IPS DF 4.7 (cell line): Measurements from ENCODE around the gene MRNIP.
"Not testable (repeated sequence)": the region's sequence is repeated elsewhere in the genome, so short reads cannot be mapped to it uniquely, and the experiment has no call there.

Source experiments
- DNase-seq: peaks from one replicate; pipeline ENCODE4 v3.0.0-alpha.2; 2013; ENCODE audit warnings: low spot score; ENCODE audit errors: extremely low read depth

The MRNIP gene

GRCh38 chr5:179871533-179871932, 12.9 kb upstream of the MRNIP start:
- DNase-seq = not testable (repeated sequence)

GRCh38 chr5:179870952-179871351, 12.3 kb upstream of the MRNIP start:
- no peak for DNase-seq

GRCh38 chr5:179870403-179870903, 11.8 kb upstream of the MRNIP start:
- DNase-seq = peak; percentile 51

- DNase-seq = no peak
Observed at GRCh38 chr5:179869641-179870402, 11.2 kb upstream of the MRNIP start.

GRCh38 chr5:179869101-179869500, 10.5 kb upstream of the MRNIP start:
- DNase-seq = no peak

GRCh38 chr5:179868541-179868940, 9.9 kb upstream of the MRNIP start:
- no peak for DNase-seq

- DNase-seq = no peak
Observed at GRCh38 chr5:179867476-179867875, 8.9 kb upstream of the MRNIP start.

- DNase-seq = no peak
Observed at GRCh38 chr5:179867079-179867465, 8.5 kb upstream of the MRNIP start.

GRCh38 chr5:179866241-179867078, 7.8 kb upstream of the MRNIP start:
- no peak for DNase-seq

GRCh38 chr5:179865491-179866240, 7.0 kb upstream of the MRNIP start:
- no peak for DNase-seq

- DNase-seq = no peak
Observed at GRCh38 chr5:179864686-179865085, 6.1 kb upstream of the MRNIP start.

GRCh38 chr5:179863449-179864085, 5.0 kb upstream of the MRNIP start:
- DNase-seq = no peak

- no peak for DNase-seq
Observed at GRCh38 chr5:179862891-179863290, 4.3 kb upstream of the MRNIP start.

- DNase-seq = no peak
Observed at GRCh38 chr5:179862296-179862695, 3.7 kb upstream of the MRNIP start.

- no peak for DNase-seq
Observed at GRCh38 chr5:179860301-179860700, 1.7 kb upstream of the MRNIP start.

- no peak for DNase-seq
Observed at GRCh38 chr5:179858241-179858585, 404 bp downstream of the MRNIP start.

- no peak for DNase-seq
Observed at GRCh38 chr5:179854356-179854755, 4.3 kb downstream of the MRNIP start.

- no peak for DNase-seq
Observed at GRCh38 chr5:179852993-179853547, 5.5 kb downstream of the MRNIP start.

- DNase-seq = no peak
Observed at GRCh38 chr5:179841621-179842020, 17.0 kb downstream of the MRNIP start.

GRCh38 chr5:179840766-179841165, 17.9 kb downstream of the MRNIP start:
- no peak for DNase-seq

GRCh38 chr5:179840321-179840720, 18.3 kb downstream of the MRNIP start:
- no peak for DNase-seq
